GM10266 (cell line): ENCODE data around the gene TXNDC8.
A peak's percentile ranks its signal among the peaks of the same experiment; 100 is the strongest.

Experiments
- DNase-seq: peaks from one replicate; pipeline ENCODE4 v3.0.0; 2012; ENCODE audit errors: extremely low spot score
- TF ChIP-seq, protein P1 (sequence below): IDR thresholded peaks from 2 replicates; pipeline ENCODE4 v1.5.1; 2012; ENCODE audit warnings: mild to moderate bottlenecking, low read depth; ENCODE audit not compliant: control insufficient read depth, insufficient read depth; ENCODE audit errors: missing control alignments

The TXNDC8 gene

DNA sequence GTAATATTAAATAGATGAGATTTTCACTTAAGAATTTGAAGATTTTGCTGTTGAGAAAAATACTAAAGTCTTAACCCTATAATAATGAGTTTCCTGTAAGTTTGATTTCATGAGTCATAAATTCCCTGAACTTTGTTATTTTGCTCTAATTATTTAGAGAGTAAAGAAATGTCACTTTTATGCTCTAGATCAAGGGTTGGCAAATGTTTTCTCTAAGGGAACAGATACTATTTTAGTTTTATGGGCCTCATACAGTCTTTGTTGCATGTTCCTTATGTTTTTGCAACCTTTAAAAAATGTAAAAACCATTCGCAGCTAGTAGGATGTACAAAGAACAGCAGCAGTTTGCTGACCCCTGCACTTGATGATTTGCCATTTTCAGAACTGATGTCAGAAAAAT, 480 bp upstream of the TXNDC8 start:
- TF ChIP-seq, protein P1, sequence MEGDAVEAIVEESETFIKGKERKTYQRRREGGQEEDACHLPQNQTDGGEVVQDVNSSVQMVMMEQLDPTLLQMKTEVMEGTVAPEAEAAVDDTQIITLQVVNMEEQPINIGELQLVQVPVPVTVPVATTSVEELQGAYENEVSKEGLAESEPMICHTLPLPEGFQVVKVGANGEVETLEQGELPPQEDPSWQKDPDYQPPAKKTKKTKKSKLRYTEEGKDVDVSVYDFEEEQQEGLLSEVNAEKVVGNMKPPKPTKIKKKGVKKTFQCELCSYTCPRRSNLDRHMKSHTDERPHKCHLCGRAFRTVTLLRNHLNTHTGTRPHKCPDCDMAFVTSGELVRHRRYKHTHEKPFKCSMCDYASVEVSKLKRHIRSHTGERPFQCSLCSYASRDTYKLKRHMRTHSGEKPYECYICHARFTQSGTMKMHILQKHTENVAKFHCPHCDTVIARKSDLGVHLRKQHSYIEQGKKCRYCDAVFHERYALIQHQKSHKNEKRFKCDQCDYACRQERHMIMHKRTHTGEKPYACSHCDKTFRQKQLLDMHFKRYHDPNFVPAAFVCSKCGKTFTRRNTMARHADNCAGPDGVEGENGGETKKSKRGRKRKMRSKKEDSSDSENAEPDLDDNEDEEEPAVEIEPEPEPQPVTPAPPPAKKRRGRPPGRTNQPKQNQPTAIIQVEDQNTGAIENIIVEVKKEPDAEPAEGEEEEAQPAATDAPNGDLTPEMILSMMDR = no peak
- DNase-seq = no peak

GRCh38 chr9:110336363-110336762, 1.3 kb downstream of the TXNDC8 start:
- no peak for DNase-seq
- TF ChIP-seq, protein P1 = no peak

DNA sequence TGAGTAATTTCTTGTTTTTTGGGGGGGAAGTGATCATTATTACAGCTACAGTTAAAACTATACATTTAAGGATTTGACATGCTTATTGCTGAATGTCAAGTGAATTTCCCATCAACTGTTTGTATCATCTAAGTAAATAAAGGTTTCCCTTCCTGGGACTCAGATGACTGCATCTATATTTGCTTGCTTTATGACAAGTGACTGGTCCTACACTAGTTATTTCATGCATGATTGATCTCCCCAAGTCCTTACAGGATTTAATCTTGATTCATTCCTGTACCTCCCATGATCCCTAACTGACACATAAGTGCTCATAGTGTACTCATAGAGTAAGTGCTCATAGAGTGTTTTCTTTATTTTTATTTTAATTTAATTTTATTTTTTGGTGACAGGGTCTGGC, 2.8 kb downstream of the TXNDC8 start:
- TF ChIP-seq, protein P1 = no peak
- DNase-seq = no peak

DNA sequence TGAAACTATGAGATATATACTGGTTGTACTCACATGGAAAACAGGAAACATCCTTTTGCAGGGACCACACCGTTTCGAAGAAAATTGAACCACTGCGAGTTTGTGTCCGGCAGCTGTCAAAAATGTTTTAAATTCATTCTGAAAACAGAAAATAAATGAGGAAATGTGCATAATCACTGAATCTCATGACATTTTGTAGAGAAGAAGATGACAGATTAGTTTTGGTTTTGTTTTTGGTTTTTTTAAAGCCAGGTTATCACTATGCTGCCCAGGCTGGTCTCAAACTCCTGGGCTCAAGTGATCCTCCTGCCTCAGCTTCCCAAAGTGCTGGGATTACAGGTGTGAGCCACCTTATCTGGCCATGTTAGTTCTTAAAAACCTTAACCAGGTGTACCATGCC, 3.5 kb downstream of the TXNDC8 start:
- TF ChIP-seq, protein P1 = no peak
- DNase-seq = peak; percentile 12

DNA sequence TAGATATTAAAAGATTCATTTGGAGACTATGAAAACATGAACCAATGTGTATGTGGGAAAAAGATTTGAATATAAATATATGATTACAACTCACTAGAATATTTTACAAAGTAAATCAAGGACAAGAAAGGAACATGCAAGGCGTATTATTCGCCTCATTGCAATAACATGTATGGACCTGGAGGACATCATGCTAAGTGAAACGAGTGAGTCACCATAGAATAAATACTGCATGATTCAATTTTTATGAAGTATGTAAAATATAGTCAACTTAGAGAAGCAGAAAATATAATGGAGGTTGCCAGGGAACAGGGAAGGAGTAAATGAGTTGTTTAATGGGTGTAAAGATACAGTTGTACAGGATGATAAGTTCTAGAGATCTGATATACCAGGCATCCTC, 4.9 kb downstream of the TXNDC8 start:
- TF ChIP-seq, protein P1 = no peak
- DNase-seq = no peak

DNA sequence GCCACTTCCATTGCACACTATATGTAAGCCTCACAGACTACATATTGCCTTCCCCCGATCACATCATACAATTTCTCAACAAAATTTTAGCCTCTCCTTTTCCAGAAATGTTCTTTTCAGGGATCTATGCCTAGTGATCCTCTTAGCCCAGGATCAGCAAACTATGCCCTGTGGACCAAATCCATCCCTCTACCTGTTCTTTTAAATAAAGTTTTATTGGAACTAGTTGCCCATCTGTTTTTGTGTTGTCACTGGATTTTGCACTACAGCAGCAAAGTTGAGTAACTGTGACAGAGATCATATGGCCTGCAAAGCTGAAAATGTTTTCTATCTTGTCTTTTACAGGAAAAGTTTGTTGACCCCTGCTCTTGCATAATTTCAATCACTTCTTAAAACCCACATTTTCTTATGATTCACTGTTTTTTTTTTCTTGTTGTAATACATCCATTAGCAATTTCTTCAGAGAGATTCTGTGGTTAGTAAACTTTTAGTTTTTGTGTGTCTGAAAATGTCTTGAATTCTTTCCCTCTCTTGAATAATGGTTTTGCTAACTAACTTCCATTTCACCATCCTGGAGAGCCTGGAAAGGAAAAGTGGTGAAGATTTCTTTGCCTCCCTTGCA, 7.1 kb downstream of the TXNDC8 start:
- no peak for DNase-seq

DNA sequence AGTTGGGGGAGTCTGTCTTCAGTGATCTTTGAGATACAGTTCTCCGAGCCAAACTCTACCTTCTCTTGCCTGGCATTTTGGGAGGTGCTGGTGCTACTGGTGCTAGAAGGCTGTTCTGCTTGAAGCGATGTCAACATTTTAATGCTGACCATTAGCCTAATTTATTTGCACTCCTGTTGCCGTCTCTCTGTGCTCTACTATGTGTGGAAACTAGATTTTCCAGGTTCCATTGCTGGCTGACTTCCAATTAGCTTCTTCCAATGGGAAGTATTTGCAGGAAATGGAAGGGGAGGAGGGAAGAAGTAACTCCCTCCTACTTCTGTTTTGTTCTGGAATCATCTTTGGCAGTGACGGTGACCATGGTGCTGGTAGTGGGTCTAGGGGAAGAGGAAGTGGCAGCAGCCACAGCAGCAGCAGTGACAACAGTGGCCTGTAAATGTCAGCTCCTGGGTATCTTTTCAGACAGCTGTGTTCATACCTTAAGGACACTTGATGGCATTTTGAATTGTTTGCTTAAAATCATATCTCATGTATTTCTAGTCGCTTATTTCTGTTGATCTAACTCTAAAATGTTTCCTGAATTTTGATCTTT, 7.9 kb downstream of the TXNDC8 start:
- DNase-seq = no peak
- TF ChIP-seq, protein P1 = no peak

More for the DNA sequence above, 7.1 kb downstream of the TXNDC8 start:
- TF ChIP-seq, protein P1 = no peak
